ENCODE data around the gene BEST2.

The BEST2 gene

DNA sequence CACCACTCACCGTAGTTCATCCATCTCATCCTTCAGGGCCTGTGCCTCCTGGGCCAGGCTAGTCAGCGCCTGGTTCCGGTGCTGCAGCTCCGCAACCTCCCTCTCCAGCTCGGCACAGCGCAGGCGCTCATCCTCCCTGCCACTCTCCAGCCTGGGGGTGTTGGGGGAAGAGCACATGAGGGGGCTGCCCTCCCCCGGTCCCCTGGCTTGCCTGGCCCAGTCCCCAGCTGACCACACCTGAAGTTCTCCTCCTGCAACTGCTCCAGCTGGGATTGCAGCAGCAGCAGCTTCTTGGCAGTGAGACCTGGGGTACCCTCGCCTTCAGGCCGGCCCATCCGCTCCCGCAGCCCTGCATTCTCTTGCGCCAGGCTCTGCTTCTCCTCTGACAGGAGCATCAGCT is 19.3 kb downstream of the BEST2 start:
- no peak for DNase-seq

DNA sequence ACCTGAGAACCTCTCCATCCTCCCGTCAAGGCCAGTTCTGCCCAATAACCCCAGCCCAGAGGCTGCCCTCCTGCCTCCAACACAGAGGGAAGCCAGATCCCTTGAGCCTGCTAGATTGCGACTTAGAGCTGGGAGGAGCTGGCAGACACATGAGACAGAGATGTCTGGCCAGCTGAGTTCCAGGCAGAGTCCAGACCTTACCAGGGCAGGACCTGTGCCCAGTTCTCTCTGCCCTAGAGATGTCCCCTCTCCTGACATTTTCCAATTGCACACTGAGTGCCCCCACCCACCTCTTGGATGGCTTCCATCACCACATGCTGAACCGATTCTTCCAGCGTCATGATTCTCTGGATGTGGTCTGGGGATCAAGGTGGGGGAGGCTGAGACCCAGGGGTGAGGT is 20.7 kb downstream of the BEST2 start:
- no peak for DNase-seq

DNA sequence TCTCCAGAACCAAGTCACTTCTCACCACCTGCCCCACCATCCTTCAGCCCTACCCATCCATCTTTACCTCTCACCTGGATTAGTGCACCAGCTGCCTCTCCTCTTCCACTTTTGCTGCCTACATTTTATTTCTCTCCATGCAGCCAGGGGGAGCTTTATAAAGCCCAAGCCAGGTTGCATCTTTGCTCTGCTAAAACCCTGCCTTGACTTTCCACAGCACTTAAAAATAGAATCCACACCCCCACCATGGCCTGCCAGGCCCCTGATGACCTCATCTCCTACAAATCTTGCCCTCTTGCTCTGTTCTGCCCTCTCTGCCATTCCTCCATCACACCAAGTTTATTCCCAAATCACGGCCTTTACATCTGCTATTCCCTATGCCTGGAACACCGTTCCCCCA is 22.0 kb downstream of the BEST2 start:
- no peak for DNase-seq

DNA sequence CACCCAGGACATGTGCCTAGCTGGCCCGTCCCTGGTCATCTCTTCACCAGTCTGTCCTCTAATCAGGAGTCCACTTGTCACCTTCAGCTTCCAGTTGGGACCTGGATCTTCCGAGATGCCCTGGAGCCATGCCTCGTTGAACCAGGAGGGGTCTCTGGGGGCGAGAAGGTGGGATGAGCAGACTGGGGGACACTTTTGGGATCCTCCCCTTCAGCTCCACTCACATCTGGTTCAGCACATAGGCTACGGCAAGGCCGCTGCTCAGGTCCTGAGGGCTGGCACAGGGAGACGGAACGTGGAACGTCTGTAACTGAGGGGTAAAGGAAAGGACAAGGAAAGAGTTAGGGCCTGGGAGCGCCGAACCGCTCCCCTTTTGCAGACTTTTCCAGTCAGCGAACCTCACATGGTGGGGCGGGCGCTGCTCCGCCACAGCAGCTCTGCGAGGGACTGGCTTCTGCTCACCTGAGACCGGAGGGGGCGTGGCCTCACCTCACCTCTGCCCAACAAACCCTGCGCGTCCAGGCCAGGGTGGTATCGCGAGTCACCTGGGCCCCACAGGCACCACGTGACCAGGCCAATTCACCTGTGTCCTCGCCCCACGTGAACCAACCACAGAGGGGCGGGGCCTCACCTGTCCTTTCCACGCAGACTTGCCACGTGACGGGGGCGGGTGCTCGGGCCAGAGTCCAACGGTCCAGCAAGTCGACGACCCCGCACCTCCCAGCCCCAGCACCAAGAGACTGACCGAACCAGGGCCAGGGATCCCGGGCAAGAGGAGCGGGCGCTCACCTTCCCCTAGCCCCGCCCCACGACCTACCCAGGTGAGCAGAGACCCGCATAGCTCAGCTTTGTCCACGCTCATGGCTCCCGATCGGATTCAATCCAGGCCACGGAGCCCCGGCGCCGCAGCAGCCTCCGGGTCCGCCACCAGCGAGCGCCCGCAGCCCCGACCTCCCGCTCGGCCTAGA is 23.3 kb downstream of the BEST2 start, which contains the start of gene HOOK2:
HOOK2 (minus strand) TSS at position 965 of the 968 bp plus-strand sequence; CDS start at position 862, 103 bp downstream.
- DNase-seq = no peak

DNA sequence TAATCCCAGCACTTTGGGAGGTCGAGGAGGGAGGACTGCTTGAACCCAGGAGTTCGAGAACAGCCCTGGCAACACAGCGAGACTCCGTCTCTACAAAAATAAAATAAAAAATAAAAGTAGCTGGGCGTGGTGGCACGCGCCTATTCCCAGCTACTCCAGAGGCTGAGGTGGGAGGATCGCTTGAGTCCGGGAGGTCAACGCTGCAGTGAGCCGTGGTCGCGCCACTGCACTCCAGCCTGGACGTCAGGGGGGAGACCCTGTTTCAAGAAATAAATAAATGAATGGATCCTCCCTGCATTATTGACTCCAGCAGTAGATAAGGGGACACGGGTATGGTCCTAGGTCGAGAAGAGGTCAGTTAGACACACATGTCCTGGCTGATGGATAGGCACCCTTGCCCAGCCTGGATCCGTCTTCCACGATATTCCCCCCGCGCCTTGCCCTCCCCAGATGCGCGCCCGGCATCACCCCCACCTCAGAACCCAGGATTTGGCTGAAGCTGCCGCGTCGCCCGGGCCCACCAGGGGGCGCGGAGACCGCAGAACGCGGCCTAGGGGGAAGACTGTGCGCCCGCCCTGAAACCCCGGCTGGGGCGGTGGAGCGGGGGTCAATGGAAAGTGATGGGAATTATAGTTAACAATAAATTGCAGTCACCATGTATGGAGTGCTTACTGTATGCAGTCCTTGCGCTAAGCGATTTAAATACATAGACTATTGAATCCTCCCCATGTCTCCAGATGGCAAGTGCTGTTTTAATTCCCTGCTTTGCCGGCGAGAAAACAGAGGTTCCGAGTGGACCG is 25.8 kb downstream of the BEST2 start:
- peak; percentile 71 for DNase-seq

DNA sequence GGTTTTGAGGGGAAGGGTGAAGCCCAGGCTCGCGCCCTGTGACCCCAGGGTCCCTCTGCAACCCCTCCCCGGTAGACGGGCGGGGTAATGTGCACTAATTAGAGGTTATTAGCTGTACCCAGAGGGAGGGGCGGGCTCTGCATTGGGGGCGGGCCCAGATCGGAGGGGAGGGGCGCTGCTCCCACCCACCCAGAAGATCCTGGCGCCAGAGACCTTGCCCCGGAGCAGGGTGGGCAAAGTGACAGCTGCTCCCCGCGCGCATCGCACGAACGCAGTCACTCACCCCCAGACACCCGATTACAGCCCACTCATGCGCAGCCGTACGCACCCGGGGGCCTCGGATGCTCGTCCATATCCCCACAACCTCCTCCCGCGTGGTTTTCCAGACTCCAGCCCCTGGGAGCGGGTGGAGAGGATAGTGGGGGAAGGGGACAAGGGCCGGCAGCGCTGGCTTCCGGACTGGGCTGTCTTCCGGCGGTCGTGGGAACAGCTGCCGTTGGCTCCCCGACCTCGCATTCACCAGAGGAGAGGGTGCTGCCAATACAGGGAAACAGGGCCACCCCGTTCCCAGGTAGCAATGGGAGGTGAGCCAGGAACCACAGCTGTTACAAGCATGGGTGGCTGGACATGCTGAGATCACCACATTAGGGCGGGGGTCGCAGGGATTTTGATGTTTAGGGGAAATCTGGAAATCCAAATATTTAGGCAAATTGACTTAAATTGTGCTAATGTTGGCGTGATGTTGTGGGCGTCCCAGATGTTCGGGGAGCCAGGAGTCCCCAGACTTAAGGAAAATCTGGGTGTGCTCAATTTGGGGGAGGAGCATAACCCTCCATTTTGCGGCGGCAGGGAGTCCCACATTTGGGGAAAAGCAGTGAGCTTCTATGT is 26.7 kb downstream of the BEST2 start:
- DNase-seq = no peak

DNA sequence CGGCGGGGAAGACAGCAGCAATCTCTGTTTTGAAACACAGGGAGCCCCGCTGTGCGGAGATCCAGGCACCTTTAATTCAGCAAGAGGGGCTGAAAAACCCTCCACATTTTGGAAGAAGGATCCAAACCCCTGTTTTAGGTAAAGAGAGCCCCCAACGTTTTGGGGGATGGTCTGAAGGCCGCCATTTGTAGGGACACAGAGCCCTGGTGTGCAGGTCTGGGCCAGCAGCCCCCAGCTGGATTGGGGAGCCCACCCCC is 27.2 kb downstream of the BEST2 start:
- DNase-seq = no peak

DNA sequence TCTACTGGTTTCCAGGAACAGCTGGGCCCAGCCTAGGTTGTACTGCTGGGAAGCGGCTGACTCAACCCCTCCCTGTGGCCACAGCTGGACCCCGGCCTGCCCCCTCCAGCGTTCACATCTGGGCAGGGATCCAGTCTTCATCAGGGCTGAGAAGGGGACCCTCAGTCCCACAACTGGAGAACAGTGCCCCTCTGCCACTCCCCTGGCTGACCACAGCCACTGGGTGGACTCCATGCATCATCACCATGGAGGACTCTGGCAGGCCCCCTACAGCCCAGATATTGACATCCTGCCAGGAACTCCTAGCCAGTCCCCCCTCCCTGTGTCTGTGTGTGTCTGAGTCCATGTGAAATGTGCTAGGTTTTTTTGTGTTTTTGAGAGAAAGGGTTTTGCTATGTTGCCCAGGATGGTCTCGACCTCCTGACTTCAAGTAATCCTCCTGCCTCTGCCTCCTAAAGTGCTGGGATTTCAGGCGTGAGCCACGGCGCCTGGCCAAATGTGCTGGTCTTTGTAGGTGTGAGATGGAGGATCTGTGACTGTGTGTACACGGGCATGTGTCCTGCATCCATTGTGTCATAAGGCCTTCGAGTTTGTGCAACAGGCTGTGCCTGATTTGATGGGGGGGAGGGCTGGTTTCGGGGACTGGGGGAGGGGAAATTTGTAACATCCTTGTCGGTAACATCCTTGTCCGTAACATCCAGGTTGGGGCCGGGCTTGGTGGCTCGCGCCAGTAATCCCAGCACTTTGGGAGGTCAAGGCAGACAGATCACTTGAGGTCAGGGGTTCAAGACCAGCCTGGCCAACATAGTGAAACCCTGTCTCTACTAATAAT is 27.8 kb downstream of the BEST2 start:
- no peak for DNase-seq

DNA sequence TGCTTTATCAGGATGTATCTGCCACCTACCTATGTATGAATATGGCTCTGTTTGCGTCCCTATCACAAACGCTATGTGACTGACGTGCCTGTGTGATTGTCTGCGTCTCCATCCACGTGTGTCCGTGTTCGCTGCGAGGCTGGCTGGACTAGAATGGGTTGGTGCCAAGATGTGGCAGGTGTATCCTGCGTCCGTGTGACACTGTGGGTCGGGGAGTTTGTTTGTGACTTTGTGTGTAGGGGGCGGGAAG is 30.5 kb downstream of the BEST2 start:
- DNase-seq = no peak

DNA sequence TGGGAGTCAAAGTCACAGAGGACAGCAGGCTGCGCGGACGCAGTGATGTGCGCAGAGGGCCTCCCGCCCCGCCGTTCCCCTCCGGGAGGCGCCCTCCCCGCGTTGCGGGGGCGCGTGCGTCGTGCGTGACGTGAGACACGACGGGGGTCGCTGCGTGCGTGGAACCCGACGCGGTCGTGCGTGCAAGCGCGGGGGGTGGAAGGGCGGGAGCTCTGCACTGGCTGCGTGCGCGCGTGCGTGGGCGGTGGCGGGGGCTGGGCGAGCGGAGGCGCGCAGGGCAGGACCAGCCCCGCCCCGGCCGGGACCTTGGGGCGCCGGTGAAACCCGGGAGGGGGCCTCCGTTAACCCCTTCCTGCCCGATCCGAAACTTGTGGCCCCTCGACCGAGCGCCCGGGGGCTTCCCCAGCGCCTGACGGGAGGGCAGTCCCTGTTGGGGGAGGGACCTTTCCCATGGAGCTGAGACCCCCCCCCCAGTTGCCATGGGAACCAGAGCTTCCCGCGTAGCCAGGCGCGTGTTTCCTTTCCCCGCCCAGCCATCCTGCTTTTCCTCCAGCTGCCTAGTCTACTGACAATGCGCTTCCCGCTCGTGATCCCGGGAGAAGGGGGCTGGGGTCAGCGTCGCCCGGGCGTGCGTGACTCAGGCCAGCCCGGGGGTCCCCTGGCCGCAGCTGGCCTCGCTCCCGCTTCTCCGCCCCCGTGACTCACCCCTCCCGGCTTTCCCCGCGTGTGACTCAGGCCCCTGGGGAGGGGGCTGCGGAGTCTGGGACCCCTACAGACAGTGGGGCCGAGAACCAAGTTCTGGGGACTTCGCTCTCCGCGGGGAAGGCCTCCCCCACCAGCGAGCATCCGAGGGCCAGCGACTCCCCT is 31.1 kb downstream of the BEST2 start:
- DNase-seq = peak; percentile 88

DNA sequence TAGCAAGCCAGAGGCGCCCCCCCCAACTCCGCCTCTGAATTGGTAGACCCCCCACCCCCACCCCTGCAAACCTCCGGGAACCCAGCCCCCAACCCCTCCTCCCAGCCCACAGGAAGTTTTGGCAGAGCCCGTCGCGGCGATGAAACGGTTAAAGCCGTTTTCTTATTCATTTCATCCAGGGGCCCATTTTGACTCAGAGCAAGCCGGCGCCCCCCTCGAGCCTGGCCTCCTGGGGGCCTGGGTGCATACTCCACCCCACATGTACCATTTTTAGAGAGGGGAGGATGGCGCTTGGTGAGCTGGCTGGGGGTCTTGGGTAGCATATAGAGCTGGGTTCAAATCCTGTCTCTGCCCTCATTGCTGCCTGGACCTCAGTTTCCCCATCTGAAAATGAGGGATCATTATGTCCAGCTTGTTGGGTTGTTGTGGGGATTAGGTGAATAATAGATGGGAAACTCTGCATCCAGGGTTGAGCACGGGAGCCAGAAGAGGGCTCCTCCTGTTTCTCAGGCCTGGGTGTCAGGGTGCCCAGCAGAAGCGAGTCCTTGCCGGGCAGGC is 31.8 kb downstream of the BEST2 start:
- DNase-seq = no peak

DNA sequence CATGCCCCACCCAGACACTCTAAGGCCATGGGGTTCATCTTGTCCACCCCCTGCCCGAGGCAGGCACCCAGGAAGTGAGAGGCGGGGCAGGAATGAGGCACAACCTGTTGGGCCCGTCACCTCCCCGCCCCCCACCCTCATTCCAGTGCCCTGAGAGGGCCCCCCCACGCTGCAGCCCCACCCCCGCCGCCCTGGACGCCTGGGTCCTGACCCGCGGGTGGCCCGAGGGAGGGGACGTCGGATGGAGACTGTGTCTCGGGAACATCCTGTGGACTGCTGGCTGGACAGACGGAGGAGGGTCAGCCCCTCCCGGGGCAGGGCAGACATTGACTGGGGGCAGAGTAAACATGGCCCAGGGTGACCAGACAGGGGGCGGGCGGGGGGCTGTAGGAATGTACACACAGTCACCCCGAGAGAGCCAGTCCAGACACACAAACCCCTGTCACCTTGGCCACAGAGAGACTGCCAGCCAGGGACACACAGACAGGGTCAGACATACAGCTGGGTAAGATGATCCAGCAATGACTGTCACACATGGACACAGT is 32.3 kb downstream of the BEST2 start:
- no peak for DNase-seq

DNA sequence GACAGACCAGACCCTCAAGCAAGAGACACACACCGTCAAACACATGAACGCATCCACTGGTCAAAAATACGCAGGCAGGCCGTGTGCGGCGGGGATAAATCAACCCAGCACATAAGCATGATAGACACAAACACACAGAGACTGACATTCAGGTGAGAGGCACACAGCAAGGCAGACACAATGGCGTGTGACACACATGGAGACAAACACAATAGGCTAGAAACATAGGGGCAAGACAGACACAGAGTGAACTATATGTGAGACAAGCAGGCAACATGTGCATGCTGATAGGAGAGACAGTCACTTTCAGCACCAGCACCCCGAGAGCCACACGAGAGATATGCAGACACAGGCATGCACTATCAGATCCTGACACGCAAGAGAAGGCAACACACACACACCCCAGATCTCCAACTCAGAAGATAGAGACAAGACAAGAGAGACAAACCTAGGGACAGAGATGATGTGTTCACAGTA is 32.8 kb downstream of the BEST2 start:
- no peak for DNase-seq

DNA sequence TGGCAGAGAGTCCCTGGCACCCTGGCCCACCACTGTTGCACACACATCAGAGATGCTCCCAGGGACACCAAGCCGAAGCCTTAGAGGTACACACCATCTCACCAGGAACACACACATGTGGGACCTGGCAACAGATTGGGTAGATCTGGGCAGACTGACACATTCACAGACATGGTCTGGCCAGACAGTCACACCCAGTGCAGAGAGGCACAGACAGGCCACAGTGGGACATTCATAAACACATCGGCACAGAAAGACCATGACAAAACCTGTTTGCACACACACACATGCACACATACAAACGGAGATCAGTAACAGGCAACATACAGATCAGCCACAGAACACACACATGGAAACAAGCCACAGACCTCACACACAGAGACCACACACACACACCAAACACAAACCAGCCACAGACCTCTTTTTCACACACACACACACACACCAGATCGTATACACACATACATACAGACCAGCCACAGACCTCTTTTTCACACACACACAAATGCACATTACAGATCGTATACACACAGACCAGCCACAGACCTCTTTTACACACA is 33.4 kb downstream of the BEST2 start:
- DNase-seq = no peak

DNA sequence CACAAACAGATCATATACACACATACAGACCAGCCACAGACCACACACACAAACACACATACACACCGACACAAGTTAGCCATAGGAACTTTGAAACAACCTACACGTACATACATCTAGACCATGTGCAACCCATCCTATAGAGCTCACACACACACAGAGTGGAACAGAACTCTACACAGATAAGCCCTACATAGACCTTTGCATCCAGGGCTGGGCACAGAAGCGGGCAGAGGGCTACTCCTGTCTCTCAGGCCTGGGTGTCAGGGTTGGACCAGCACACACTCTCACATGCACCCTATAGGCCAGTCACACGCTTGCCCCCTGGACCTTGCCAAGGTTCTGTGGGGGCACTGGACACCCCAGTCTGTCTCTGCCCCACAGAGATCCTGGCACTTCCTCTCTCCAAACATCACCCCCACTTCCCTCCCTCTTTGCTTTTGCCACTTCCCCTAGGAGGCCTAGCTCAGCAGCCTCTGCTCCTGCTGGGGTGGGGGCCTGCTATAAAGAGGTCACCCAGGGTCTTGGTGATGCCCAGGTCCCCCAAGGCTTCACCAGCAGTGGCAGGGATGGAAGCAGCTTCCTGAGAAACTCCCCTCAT is 33.9 kb downstream of the BEST2 start:
- no peak for DNase-seq

DNA sequence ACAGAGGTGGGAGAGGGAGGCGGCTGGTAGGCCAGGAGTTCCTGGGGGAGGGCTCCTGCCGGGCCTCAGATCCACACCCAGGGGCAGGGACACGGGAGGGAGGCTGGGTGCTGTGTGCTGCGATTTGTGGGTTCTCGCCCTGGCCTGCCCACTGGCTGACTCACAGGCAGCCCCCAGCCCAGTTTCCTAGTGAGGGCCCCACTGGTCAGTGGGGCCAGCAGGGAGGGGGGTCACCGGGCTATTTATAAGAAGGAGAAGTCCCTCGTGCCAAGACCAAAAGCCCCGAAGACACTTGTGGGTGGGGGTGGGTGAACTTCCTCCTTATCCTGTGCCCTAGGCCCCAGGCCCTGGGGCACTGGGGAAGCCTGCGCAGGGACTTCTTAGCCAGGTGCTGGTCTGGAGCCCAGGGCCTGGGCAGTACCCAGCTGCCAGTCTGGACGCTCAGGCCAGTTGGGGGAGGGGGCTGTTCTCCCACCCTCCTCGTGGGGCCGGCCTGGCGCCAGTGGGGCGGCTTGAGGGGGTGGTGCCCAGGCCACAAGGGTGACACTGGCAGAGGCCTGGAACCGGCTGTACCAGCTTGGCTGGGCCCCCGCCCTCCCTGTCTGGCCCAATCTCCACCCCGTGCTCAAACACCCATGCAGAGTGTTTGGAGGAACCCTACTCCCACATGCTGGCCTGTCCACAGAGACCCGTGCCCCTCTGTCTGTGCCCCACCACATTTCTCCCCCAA is 34.7 kb downstream of the BEST2 start:
- no peak for DNase-seq

DNA sequence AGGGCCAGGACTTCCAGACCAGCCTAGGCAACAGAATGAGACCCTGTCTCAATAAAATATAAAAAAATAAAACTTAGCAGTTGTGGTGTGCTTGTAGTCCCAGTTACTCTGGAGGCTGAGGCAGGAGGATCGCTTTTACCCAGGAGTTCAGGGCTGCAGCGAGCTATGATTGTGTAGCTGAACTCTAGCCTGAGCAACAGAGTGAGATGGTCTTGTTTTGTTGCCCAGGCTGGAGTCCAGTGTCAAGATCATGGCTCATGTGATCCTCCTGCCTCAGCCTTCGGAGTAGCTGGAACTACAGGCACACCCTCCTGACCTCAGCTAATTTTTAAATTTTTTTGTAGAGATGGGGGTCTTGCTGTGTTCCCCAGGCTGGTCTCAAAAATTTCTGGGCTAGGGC is 35.4 kb downstream of the BEST2 start:
- no peak for DNase-seq

DNA sequence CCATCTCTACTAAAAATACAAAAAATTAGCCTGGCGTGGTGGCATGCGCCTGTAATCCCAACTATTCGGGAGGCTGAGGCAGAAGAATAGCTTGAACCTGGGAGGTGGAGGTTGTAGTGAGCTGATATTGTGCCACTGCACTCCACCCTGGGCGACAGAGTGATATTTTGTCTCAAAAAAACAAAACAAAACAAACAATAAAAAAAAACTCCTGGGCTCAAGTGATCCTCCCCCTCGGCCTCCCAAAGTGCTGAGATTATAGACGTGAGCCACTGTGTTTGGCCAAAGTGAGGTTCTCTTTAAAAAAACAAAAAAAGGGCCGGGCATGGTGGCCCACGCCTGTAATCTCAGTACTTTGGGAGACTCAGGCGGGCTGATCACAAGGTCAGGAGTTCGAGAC is 35.9 kb downstream of the BEST2 start:
- no peak for DNase-seq

DNA sequence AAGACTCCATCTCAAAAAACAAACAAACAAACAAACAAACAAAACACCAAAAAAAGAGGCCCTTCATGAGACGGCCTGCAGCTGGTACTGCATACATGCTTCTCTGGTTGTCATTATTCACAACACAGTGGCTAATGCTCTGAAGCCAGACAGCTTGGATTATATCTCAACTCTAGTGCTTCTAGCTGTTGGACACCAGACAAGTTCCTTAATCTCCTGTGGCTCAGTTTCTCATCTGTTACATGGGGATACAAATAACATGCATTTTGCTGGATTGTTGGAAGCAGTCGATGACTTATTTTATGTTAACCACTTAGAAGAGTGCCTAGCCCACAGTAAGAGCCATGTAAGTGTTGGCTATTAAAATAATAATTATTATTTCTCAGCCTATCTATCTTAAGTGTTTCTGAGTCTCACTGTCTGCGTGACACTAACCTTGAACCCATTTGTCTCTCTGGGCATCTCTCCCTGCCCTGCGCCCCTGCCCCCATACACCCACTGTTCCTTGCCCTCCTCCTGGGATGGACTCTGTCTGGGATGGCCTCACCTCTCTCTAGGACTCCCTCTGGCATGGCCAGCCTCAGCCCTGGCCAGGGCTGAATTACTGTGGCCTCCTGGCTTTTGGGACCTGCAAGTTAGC is 36.6 kb downstream of the BEST2 start:
- no peak for DNase-seq

Measured in activated CD4-positive, alpha-beta T cell treated with anti-CD3 and anti-CD28 coated beads for 1 hour (primary cell).